Breast epithelium (tissue), 4 donors: Measurements from ENCODE around the gene STARD10. TPM values are rescaled to one million over a fixed set of nuclear protein-coding genes. Genes with fewer than 3 reads are reported as not detected.

ENCODE experiments used
- DNase-seq, 2 donors: peaks; one replicate each; pipeline ENCODE4 v3.0.0-alpha.2; 2019; ENCODE audit warnings: low spot score in 2 of 2
- H3K27ac ChIP-seq, 2 donors: fragments of 200-600 bp; sonication (generic) in 1 of 2; one replicate each; pipeline ENCODE4 v1.5.1; 2016 to 2019; ENCODE audit warnings: mild to moderate bottlenecking in 1 of 2
- H3K27me3 ChIP-seq, 2 donors: fragments of 200-600 bp; sonication (generic) in 1 of 2; one replicate each; pipeline versions ENCODE4 v1.5.1 to v1.6.0; 2017 to 2019; ENCODE audit warnings: control low read depth in 1 of 2, mild to moderate bottlenecking in 1 of 2
- H3K36me3 ChIP-seq: fragments of 200-600 bp; one replicate; pipeline ENCODE4 v1.5.1; 2019
- H3K4me1 ChIP-seq, 2 donors: fragments of 200-600 bp; sonication (generic); one replicate each; pipeline ENCODE4 v1.5.1; 2016 to 2019; ENCODE audit warnings: control low read depth in 1 of 2
- H3K4me3 ChIP-seq, 3 donors: fragments of 200-600 bp; sonication (generic); 1 replicate in 2 of 3; 2 replicates in 1 of 3; pipeline ENCODE4 v1.5.1; 2016 to 2019; ENCODE audit warnings: mild to moderate bottlenecking in 3 of 3, moderate library complexity in 2 of 3
- H3K9me3 ChIP-seq, 2 donors: fragments of 200-600 bp; sonication (generic) in 1 of 2; one replicate each; pipeline ENCODE4 v1.5.1; 2016 to 2019; ENCODE audit warnings: control low read depth in 1 of 2
- CTCF ChIP-seq, 3 donors: fragments of 450-650 bp; IDR thresholded peaks; one replicate each; pipeline ENCODE4 v1.5.1; 2016 to 2017; ENCODE audit warnings: antibody characterized with exemption in 3 of 3, mild to moderate bottlenecking in 3 of 3, moderate library complexity in 3 of 3
- POLR2A ChIP-seq: fragments of 450-650 bp; IDR thresholded peaks from one replicate; pipeline ENCODE4 v1.6.1; 2016; ENCODE audit warnings: antibody characterized with exemption, mild to moderate bottlenecking, moderate library complexity
- POLR2AphosphoS5 ChIP-seq, 3 donors: sonication (generic); formaldehyde crosslinking; IDR thresholded peaks; one replicate each; pipeline ENCODE4 v1.6.1; 2017; ENCODE audit warnings: antibody characterized with exemption in 3 of 3
- intact Hi-C: fragments of 100-400 bp; cut with DNase I; formaldehyde crosslinking; loops from one replicate; pipeline ENCODE4 v1.15.1; 2023; ENCODE audit warnings: low total_unique reads
- total RNA-seq, 3 donors: library from RNA; depleted of rRNA; stranded (reverse); fragments of >200 nt; gene quantifications; one replicate each; pipeline ENCODE4 v1.1.0, GENCODE V29; 2016

Gene STARD10
- total RNA-seq, 3 donors from 2014 or later = 20.6 to 117 (median 93.7) TPM

- Histone ChIP-seq H3K27ac (no peak overlapping the region), H3K27me3 (no peaks in the 10 kb centered on the region), H3K9me3 (no peaks in the 10 kb centered on the region), H3K4me1 (peaks cover 4 to 8% of the 10 kb centered on the region in 2 donors), H3K4me3 (no peak overlapping the region), H3K36me3 (no peaks in the 10 kb centered on the region)
- intact Hi-C loops = loop anchor here (10.0 kb wide), 1 partner anchor 93 kb away; no protein-coding TSS in a partner anchor
- TF ChIP-seq CTCF (IDR thresholded peaks at IDR 0.05) (no peak), POLR2AphosphoS5 (IDR thresholded peaks at IDR 0.05) (no peak), POLR2A (no peak)
- no peak for DNase-seq
These were observed 24.1 kb upstream of the STARD10 start for GRCh38 chr11:72817966-72818365.

- Histone ChIP-seq H3K27me3 (no peaks in the 10 kb centered on the region), H3K4me3 (no peak overlapping the region), H3K4me1 (peaks cover 1 to 4% of the 10 kb centered on the region in 2 donors), H3K36me3 (no peaks in the 10 kb centered on the region), H3K27ac (no peak overlapping the region), H3K9me3 (no peaks in the 10 kb centered on the region)
- TF ChIP-seq POLR2A = no peak
- TF ChIP-seq POLR2AphosphoS5 (IDR thresholded peaks at IDR 0.05) = no peak
- TF ChIP-seq CTCF (IDR thresholded peaks at IDR 0.05) = no peak
- no peak for DNase-seq
- intact Hi-C loops = loop anchor here (10.0 kb wide), 1 partner anchor 92 kb away; no protein-coding TSS in a partner anchor
These were observed 22.6 kb upstream of the STARD10 start for GRCh38 chr11:72816404-72816990.

GRCh38 chr11:72815110-72815618 is 21.3 kb upstream of the STARD10 start:
- TF ChIP-seq POLR2AphosphoS5 (IDR thresholded peaks at IDR 0.05) (no peak), CTCF (IDR thresholded peaks at IDR 0.05) (no peak), POLR2A (no peak)
- Histone ChIP-seq H3K4me3 (peak overlapping the region; percentile 75 to 95 (median 89)), H3K27ac (peak overlapping the region; percentile 94 to 97), H3K27me3 (no peaks in the 10 kb centered on the region), H3K9me3 (no peaks in the 10 kb centered on the region), H3K4me1 (no peaks in the 10 kb centered on the region), H3K36me3 (no peaks in the 10 kb centered on the region)
- no peak for DNase-seq
- intact Hi-C loops = loop anchor here (10.0 kb wide), 1 partner anchor 90 kb away; no protein-coding TSS in a partner anchor

- Histone ChIP-seq H3K27ac (peak within 1 kb of the TSS; percentile 94 to 97), H3K4me1 (no peaks in the 10 kb centered on the region), H3K4me3 (peak within 1 kb of the TSS; percentile 75 to 95 (median 89)), H3K9me3 (no peaks in the 10 kb centered on the region), H3K36me3 (no peaks in the 10 kb centered on the region), H3K27me3 (no peaks in the 10 kb centered on the region)
- peak; percentile 76 to 80 for DNase-seq
- intact Hi-C loops = loop anchor here (10.0 kb wide), 1 partner anchor 90 kb away; no protein-coding TSS in a partner anchor
- TF ChIP-seq POLR2AphosphoS5 (IDR thresholded peaks at IDR 0.05) (peak in 1 of 3 donors; percentile 19), POLR2A (no peak), CTCF (IDR thresholded peaks at IDR 0.05) (peak in 1 of 3 donors; percentile 33)
These were observed 20.7 kb upstream of the STARD10 start, which contains the start of gene ATG16L2 for GRCh38 chr11:72814286-72815109. Gene ATG16L2 (plus strand): TSS chr11:72814411. CDS start chr11:72814446, 35 bp downstream.
